ENCODE measurements around the gene UNC5A.

GRCh38 chr5:176785184-176786145, 24.9 kb upstream of the UNC5A start:
- TF ChIP-seq SIRT6 (IDR thresholded peaks at IDR 0.05; ENCODE audit: low read length) = no peak
- TF ChIP-seq EP300 (IDR thresholded peaks at IDR 0.05; ENCODE audit: borderline replicate concordance in 1 of 2, low read depth in 2 of 2, low read length in 2 of 2) = no peak
- no peak for TF ChIP-seq CBX5 (IDR thresholded peaks at IDR 0.05; ENCODE audit: low read depth, low read length)
- no peak for TF ChIP-seq POLR2A (IDR thresholded peaks at IDR 0.05; ENCODE audit: control extremely low read depth in 1 of 2, low read depth in 2 of 2, low read length in 2 of 2)
- peak in 1 of 3 experiments; percentile 23; a peak in 1 of 4 replicates for TF ChIP-seq CTCF (IDR thresholded peaks at IDR 0.05; ENCODE audit: control extremely low read depth in 1 of 3, insufficient read depth in 1 of 3, low read depth in 1 of 3, low read length in 3 of 3)
- no peak for TF ChIP-seq GABPA (IDR thresholded peaks at IDR 0.05; ENCODE audit: borderline replicate concordance, insufficient read depth, low read length)
- TF ChIP-seq SP4 (IDR thresholded peaks at IDR 0.05; ENCODE audit: low read length) = no peak
- TF ChIP-seq RAD21 (IDR thresholded peaks at IDR 0.05 in 1 of 2, conservative IDR thresholded peaks at IDR 0.05 in 1 of 2; ENCODE audit: low read depth in 2 of 2, low read length in 2 of 2) = peak in 1 of 2 experiments; percentile 30; a peak in 1 of 4 replicates
- TF ChIP-seq SRF (IDR thresholded peaks at IDR 0.05; ENCODE audit: low read depth, low read length) = no peak
- TF ChIP-seq EZH2 (IDR thresholded peaks at IDR 0.05; ENCODE audit: low read depth, low read length, severe bottlenecking) = no peak
- no peak for TF ChIP-seq KDM1A (IDR thresholded peaks at IDR 0.05; ENCODE audit: borderline replicate concordance, low read length)

Measured in H1 (cell line).